ENCODE results near the gene CCNY. TPM values are rescaled to one million over a fixed set of nuclear protein-coding genes. Genes with fewer than 3 reads are reported as not detected.

The CCNY gene
- total RNA-seq, 2 experiments from 2014 or later = 42.2 to 48.8 TPM

DNA sequence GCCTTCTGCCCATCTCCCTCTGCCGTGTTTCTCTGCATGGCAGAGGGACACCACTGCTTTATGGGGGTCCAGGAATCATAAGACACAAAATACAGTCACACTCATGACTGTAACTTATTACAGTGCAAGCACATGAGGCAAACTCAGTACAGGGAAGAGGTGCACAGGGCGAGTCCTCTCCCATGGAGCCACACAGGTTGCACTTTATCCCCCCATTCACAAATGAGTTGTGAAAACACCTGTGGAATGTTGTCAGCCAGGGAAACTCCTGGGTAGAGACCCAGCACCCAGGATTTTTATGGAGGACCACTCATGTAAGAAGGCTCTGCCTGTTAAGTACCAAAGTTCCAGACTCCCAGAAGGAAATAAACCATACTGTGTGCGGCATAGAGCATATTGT is 161.6 kb downstream of the CCNY start:
- Mint-ChIP-seq H3K4me1 (ENCODE audit: low read depth) (peaks cover 43% of the 10 kb centered on the region), H3K27me3 (no peaks in the 10 kb centered on the region), H3K27ac (no peak overlapping the region), H3K4me3 (no peak overlapping the region), H3K36me3 (ENCODE audit: low read depth) (peaks cover 3% of the 10 kb centered on the region), H3K9me3 (no peaks in the 10 kb centered on the region)
- no peak for ATAC-seq
- TF ChIP-seq, protein P1, sequence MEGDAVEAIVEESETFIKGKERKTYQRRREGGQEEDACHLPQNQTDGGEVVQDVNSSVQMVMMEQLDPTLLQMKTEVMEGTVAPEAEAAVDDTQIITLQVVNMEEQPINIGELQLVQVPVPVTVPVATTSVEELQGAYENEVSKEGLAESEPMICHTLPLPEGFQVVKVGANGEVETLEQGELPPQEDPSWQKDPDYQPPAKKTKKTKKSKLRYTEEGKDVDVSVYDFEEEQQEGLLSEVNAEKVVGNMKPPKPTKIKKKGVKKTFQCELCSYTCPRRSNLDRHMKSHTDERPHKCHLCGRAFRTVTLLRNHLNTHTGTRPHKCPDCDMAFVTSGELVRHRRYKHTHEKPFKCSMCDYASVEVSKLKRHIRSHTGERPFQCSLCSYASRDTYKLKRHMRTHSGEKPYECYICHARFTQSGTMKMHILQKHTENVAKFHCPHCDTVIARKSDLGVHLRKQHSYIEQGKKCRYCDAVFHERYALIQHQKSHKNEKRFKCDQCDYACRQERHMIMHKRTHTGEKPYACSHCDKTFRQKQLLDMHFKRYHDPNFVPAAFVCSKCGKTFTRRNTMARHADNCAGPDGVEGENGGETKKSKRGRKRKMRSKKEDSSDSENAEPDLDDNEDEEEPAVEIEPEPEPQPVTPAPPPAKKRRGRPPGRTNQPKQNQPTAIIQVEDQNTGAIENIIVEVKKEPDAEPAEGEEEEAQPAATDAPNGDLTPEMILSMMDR (IDR thresholded peaks at IDR 0.05) = no peak
- DNase-seq = no peak
- CTCF ChIA-PET = no interaction called here
- intact Hi-C loops (cut with micrococcal nuclease) = no loop called here
- POLR2A ChIA-PET = no interaction called here

DNA sequence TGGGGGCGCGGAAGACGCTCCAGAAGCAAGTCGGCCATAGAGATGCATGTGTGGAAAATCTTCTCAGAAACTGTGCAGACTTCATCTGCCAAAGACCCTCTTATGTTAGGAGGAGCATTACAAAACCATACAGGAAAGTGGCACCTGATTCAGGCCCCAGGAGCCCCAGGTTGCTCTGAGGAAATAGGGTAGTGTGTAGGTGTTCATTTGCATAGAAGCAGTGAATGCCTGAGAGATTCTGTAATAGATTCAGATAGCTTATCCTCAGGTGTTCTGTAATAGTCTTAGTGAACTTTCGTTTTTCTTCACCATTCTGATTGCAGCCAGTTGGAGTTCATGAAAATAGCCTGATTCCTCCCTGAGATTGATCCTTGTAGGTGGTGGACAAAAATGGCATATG is 162.4 kb downstream of the CCNY start:
- Mint-ChIP-seq H3K4me1 (ENCODE audit: low read depth) (peaks cover 35% of the 10 kb centered on the region), H3K27me3 (no peaks in the 10 kb centered on the region), H3K36me3 (ENCODE audit: low read depth) (peaks cover 3% of the 10 kb centered on the region), H3K27ac (no peak overlapping the region), H3K9me3 (no peaks in the 10 kb centered on the region), H3K4me3 (no peak overlapping the region)
- TF ChIP-seq, protein P1 (IDR thresholded peaks at IDR 0.05) = no peak
- ChIA-PET CTCF (no interaction called here), POLR2A (no interaction called here)
- no peak for DNase-seq
- intact Hi-C loops (cut with micrococcal nuclease) = no loop called here
- ATAC-seq = no peak

DNA sequence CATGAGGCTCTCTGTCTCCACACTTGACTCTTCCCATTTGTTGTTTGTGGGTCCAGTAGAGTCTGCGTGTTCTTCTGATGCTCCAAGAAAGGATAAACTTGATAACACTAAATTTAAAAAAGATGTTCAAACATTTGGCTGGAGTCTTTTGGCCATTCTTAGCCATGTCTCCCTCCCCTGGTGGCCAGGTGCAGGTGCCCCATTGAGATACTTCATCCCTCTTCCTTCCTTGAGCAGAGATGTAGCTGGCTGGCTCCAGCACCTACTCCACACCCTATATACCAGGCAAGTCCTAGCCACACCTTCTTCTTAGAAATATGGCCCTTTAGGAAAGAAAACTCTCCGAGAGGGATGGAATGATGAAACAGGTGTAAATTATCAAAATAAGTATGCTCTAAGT is 165.6 kb downstream of the CCNY start:
- Mint-ChIP-seq H3K27me3 (no peaks in the 10 kb centered on the region), H3K9me3 (no peaks in the 10 kb centered on the region), H3K27ac (no peak overlapping the region), H3K4me3 (no peak overlapping the region), H3K4me1 (ENCODE audit: low read depth) (peaks cover 22% of the 10 kb centered on the region), H3K36me3 (ENCODE audit: low read depth) (peaks cover 3% of the 10 kb centered on the region)
- TF ChIP-seq, protein P1 (IDR thresholded peaks at IDR 0.05) = no peak
- intact Hi-C loops (cut with micrococcal nuclease) = no loop called here
- POLR2A ChIA-PET = no interaction called here
- no peak for ATAC-seq
- CTCF ChIA-PET = interaction anchor here (1.1 kb wide), 1 partner anchor 262 kb away, joined by 5 read pairs; no protein-coding TSS in a partner anchor
- DNase-seq = no peak

DNA sequence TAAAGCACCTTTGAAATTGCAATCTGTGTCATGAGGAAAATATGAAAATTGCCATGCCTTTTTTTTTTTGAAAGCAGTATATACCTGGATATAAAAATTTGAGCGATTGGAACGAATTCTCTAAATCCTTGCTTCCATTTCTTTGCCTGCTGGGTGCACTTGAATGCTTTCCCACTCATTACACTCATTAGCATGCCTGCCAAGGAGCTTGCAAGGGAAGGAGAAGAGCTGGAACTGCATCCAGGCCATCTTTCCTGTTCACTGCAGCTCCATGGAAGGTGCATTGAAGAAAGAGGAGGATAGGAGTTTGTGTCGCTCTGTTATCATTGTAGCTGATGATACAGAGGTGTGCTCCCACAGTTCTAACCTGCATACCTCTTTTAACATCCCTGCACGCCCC is 166.4 kb downstream of the CCNY start:
- TF ChIP-seq, protein P1 (IDR thresholded peaks at IDR 0.05) = no peak
- H3K9me3 Mint-ChIP-seq = no peaks in the 10 kb centered on the region
- ATAC-seq (no peak), DNase-seq (no peak)
- H3K4me3 Mint-ChIP-seq = no peak overlapping the region
- intact Hi-C loops (cut with micrococcal nuclease) = no loop called here
- no peaks in the 10 kb centered on the region for H3K27me3 Mint-ChIP-seq
- H3K36me3 Mint-ChIP-seq (ENCODE audit: low read depth) = peaks cover 3% of the 10 kb centered on the region
- peaks cover 21% of the 10 kb centered on the region for H3K4me1 Mint-ChIP-seq (ENCODE audit: low read depth)
- ChIA-PET POLR2A (no interaction called here), CTCF (no interaction called here)
- no peak overlapping the region for H3K27ac Mint-ChIP-seq

DNA sequence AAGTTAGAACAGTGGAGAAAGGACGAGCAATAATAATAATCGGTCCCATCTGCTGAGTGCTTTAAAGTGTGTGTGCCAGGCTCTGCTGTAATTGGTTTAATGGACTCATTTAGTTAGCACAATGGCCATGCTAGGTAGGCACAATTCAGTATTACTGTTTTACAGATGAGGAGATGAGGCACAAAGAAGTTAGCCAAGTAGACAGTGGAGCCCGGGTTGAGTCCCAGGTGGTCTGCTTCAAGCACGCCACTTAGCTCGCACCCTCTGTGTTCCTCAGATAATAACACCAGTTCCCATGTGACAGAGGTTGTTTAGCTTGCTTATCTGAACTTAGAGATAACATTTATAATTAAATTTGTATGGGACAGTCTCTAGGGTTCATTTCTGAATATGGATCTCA is 167.3 kb downstream of the CCNY start:
- intact Hi-C loops (cut with micrococcal nuclease) = no loop called here
- Mint-ChIP-seq H3K36me3 (ENCODE audit: low read depth) (peaks cover 2% of the 10 kb centered on the region), H3K9me3 (no peaks in the 10 kb centered on the region), H3K4me1 (ENCODE audit: low read depth) (peaks cover 17% of the 10 kb centered on the region), H3K27me3 (no peaks in the 10 kb centered on the region), H3K27ac (no peak overlapping the region), H3K4me3 (no peak overlapping the region)
- TF ChIP-seq, protein P1 (IDR thresholded peaks at IDR 0.05) = no peak
- ChIA-PET CTCF (no interaction called here), POLR2A (no interaction called here)
- no peak for DNase-seq
- ATAC-seq = no peak

Data from activated CD8-positive, alpha-beta T cell treated with anti-CD3 and anti-CD28 coated beads for 36 hours (primary cell).